ENCODE measurements around the gene CRYGN.

CRYGN gene, protein sequence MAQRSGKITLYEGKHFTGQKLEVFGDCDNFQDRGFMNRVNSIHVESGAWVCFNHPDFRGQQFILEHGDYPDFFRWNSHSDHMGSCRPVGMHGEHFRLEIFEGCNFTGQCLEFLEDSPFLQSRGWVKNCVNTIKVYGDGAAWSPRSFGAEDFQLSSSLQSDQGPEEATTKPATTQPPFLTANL

DNA sequence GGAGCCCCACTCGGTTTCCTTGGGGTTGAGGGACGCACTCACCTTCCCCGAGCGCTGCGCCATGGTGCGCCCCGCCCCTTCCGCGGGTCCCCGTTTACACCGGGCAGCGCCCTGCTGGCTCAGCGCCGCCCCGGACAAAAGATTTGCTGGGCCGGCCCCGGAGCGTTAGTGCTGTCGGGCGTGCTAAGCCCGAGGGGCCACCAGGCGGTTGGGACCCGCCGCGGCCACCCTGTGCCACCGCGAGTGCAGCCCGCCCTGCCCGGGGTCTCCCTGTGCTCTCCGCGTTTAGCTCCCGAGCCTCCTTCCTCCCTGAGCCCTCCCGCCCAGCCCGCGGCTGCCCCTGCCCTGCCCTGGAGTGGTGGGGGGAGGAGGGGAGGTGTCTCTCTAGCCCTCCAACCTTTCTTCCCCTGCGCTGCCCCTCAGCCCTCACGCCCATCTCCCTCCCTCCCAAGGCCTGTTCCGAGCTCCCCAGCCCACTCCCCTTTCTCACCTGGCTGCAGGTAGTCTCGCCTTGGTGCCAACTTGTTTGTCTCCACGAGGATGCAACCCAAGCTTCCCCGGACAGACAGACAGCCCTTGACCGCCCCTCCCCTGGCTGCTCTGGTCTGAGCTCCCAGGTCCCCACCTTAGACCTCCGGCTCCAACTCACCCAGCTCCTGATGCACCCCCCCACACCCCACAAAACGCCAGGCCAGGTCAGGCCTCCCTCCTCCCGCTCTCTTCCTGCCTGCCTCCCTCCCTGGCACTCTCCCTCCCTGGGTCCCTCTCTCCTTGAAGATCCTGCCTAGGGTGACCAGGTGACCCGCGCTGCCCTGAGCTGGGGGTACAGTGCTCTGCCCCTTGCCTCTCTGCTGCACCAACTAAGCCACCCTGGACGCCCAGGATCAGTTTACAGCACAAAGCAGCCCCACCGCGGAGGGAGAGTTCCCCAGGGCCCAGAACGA, at the start of gene CRYGN:
CRYGN (minus strand) TSS at position 287 of the 944 bp plus-strand sequence; CDS start at position 63, 224 bp downstream.
- DNase-seq, result no peak

DNA sequence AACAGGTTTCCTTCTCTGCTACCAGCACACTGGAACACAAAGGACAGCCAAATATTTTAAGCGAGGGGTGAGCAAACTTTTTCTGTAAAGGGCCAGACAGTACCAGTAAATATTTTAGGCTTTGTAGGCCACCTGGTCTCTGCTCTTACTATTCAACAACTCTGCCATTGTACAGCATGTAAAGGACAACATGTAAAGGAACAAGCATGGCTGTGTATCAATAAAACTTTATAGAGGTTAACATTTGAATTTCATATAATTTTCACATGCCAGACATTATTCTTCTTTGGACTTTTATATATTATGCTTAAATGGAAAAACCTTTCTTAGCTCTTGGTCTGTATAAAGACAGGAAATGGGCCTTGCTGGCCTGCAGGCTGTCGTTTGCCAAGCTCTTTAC, 49.6 kb upstream of the CRYGN start:
- DNase-seq, result no peak

DNA sequence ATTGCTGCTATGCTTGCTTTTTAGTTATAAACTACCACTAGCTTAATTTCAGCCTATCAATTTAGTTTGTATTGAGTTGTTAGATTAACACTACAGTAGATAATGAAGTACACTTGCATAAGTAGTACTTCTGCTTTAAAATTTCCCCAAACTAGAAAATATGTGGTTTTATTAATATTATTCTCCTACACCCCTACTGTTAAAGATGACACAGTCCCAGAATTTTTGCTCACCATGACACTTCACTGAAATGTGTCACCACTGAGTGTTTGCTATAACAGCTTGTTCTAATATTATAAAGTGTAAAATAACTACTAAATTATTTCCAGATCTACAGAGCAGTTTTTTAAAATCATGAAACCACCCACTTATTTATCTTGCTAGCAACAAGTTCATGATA, 48.2 kb upstream of the CRYGN start:
- DNase-seq, result peak; percentile 44 to 77 (median 72)

DNA sequence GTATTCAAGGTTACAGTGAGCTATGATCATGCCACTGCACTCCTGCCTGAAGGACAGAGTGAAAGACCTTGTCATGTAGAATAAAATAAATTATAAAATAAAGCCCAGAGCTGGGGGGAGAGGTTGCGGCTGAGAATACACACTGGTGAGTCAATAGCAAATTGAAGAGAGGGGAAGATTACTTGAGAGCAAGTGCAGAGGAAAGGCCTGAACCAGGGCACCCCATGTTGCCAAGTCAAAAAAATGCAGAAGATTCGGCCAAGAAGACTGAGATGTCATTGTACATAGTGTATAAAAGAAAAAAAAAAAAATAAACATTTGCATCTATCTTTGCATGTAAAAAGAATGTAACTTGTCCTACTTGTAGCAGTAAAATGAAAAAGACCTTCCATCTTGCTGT, 47.3 kb upstream of the CRYGN start:
- DNase-seq, result no peak

DNA sequence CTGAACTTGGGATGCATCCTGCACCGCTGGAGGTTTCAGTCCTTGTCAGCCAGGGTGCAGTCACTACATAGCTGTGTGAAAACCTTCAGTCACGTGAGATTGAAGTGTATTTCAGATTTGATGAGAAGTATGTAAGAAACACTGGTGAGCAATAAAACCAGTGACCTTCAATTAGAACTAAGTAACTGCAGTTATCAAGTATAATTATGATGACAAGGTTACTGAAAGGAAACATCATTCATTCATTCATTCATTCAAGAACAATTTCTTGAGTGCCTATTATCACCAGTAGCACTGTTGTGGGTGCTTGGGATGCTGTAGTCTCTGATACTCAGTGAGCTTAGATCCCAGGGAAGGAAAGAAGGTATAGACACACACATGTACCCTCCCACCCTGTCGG, 46.1 kb upstream of the CRYGN start:
- DNase-seq, result no peak

DNA sequence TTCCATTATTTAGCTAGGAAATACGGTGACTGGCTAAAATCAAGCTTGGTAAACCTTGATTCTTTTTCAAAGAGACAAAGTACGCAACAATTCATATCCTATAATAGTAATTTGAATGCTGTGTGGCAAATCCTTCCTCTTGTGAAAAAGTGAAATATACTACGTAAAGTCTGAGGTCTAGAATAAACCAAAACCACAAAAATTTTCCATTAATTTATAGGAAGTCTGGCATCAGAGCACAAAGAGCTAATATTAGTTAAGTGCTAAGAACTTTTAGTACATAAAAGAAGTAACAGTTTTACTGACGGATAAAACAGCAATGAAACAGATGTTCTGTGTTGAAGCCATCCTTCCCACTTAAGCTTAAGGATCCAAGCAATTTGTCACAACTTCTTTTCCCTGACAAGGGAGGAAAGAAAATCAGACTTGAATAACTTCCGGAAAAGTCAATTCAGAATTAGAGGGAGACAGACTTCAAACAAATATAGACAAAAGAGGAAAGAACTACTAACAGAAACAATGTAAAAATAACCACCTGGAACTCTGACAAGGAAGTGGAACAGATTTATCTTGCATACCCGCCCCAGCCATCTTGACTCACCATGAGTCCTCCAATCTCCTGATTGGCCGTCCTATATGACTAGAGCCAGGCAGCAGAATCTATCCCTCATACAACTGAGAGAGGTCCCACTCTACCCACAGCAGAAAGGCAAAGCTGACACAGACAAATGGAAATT, 45.2 kb upstream of the CRYGN start:
- DNase-seq, result peak; percentile 77 to 84 (median 82)

DNA sequence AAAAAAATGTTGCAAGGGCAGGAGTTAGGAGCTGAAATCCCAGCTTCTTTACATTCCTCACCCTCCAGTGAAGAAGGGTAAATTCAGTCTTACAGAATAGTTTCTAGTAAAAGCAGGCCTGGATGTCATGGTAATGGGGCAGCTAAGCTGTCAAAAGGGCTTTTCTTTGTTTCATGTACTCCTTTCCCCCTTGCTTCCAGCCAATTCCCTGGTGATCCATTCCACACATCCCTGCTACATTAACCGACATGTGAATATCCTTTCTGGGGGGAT, 43.7 kb upstream of the CRYGN start:
- no peak for DNase-seq

DNA sequence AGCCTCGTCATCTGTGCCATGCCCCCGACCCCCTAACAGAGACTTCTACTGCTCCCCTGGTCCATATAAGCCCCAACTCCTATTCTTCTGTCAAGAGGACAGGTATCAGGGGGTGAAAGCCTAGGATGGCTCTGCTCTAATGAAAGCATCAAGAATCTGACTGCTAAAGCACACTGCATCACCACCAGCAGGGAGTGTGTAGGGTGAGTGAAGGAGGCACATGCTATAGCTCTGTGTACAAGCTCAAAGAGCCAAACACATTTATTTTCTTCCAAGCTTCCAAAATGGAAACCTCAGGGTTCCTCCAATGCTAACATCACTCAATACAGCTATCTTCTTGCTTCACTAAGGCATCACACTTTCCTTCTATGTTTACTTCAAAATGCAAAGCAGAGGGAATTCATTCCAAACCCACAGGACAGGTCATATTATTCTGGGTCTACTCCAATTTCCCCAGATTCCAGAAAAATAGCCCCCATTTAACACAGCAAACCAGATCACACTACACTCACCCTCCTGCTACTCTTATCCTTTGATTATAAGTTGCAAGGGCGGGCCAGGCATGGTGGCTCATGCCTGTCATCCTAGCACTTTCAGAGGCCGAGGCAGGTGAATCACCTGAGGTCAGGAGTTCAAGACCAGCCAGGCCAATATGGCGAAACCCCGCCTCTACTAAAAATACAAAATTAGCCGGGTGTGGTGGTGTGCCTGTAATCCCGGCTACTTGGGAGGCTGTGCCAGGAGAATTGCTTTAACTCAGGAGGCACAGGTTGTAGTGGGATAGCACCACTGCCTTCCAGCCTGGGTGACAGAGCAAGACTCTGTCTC, 43.2 kb upstream of the CRYGN start:
- no peak for DNase-seq

DNA sequence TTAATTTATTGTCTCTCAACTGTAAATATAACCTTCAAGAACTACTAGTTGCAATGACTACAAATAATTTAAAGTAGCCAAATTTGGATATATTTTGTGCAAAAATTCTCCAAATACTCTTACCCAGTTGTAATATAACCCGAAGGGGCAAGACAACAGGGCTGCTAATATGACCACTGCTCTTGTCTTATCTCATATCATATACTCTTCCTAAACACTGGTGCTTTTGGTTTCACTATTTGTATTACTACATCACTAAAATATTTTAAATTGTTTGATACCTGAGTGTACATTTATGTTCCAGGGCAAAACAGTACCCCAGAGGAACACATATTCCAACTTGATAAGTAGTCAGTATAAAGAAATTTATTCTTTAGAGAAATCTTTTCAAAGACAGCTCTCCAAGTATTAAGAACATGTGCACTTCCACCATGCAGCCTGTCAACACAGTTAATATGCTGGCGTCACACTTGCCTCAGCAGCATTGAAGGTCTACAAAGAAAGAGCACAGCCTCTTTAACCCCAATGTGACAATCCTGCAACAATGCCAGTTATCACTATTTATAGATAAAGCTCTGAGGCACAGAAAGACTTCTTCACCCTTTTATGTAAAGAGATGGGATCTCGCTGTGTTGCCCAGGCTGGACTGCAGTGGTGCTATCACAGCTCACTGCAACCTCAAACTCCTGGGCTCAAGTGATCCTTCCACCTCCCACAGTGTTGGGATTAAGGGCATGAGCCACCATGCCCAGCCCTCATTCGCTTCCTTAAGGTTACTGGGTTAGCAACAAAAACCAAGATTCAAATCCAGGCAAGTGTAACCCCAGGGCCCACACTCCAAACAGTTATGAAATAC, 41.9 kb upstream of the CRYGN start:
- DNase-seq, result no peak

DNA sequence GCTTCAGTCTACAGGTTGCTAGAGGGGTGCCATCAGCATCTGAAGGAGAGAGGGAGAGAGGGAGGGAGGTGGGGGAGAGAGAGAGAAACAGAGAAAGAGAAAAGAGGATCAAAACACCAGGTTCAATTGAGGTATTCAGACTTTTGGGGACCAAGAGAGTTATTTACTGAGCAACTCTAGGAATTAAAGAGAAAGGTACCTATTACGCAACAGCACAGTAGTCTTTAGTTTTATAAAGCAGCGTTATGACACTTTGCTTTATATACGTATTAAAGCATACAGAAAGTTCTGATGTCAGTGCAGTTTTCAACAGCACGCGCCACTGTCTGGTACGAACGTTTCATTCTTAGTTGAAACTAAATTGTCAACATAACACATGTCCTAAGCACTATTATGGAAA, 37.9 kb upstream of the CRYGN start:
- DNase-seq, result no peak

DNA sequence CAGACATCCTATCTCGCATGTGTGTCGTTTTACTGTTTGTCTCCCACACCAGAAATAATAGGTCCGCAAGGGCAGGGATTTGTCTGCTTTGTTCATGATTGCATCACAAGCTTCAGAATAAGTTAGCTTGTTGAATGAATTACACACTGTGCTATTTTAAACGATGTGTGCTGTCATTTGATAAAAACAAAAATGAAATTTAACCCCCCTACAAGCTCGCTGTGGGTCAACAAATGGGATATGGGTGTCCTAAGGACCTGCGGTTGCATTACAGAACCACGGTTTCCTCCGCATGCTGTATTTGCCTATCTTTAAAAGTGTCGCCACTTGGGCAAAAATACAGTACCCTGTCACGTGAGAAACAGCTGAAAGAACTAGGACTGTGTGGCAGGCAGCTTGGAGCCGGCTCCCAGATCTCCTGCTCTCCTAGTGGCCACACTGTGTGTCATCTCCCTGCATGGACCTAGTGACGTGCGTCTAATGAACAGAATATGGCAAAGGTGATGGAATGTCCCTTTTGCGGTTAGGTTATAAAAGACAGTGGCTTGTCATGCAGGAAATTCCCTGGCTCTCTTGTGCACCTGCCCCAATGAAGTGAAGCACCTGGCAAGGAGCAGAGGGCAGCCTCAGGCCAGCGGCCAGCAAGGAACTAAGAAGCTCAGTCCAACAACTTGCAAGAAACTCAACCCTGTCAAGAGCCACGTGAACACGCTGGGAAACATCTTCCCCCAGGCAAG, 32.9 kb upstream of the CRYGN start:
- no peak for DNase-seq

DNA sequence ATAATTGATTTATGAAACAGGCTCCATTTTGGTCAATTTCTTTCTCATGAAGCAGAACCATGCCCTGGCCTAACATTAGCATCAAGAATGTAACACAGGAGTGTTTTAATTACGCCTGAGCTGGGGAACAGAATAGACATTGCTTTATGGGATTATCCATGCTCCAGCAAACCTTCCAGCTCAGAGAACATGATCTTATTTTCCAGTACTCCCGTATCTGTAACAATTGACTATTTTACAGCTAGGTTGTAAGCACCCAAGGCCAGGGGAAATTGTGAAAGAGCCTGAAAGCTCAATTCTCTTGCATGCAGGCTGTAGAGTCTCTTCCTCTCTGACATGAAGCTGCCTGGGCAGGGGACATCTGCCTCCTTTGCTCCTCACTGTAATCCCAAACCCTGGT, 30.8 kb upstream of the CRYGN start:
- no peak for DNase-seq

DNA sequence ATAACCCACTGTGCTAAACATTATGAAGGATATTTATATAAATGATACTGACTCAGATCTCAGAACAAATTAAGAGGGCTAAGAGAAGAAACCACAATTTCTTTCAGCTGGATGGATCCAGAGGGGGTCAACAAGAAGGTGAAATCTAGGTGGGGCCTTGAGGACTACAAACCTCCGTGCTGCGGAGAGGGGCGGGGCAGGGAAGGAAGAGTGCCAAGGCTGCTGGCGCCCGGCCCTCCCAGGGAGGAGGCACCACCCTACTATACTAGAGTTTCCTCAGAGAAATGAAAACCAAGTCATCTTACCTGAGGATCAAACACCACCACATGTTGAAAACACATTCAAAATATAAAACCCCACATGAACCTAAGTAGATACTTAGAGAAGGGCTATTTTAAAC, 29.3 kb upstream of the CRYGN start:
- no peak for DNase-seq

DNA sequence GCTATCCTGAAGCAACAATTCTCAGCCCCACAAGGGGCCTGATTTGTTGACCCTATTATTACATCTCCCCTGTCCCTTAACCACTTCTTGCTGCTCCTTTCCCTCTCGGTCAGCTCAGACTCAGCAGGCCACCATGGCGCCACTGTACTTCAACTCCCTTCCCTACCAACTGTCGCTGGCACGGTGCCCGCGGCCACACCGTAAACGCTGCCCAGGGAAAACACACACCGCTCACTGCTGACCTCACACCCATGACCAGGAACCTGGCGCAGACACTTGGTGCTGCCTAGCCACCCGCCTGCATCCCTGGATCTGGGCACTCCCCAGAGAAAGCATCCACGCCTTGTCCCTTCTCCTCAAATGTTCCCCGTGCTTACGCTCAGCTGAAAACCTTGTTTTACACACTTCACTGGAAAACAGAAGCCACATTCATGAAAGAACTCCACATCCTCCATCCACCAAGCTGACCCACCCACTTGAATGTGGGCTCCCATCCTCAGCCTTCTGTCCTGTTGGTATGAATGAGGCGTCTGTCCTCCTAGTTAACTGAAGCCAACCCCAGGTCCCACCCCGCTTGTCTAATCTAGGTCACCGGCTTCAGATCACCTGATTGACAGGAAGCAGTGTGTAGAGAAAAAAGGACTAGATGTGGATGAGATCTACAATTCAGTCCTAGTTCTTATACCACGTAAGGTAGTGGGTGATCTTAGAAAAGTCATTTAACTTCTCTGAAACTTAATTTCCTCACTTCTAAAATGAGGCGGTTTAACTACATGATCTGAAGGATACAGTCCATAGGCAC, 28.5 kb upstream of the CRYGN start:
- DNase-seq, result no peak

DNA sequence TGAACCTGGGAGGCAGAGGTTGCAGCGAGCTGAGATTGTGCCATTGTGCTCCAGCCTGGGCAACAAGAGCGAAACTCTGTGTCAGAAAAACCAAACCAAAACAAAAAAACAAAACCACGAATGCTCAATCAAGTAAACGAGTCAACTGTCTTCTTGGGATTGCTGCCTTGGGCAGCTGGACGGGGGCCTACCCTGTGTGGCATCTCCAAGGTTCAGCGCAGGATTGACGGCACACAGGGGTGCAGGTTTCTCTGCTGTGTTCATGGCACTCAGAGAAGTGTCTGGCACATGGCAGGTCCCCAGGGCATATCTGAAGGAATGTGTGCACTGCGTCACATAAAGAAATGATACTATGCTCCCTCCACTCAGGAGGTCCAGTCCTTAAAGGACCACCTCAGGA, 25.2 kb upstream of the CRYGN start:
- DNase-seq, result no peak

DNA sequence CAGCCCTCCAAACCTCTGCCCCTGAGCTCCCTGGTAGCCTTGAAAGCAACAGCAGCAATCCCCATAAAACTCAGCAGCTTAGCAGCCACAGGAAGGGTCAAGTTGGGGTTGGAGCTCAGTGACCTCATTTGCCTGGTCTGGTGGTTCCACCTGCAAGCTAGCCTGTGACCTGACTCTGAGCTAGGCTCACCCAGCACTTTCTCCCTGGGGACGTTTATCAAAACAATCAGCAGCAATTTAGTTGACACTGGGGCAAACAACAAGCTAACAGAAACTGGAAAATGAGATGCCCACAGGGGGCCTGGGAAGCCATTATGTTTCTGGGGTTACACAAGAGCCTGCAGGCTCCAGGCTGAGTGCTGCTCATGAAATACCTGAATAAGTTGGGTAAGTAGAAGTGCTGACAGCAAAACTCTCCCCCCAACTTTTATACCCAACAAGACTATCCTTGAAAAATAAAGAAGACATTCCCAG, 22.4 kb upstream of the CRYGN start:
- no peak for DNase-seq

DNA sequence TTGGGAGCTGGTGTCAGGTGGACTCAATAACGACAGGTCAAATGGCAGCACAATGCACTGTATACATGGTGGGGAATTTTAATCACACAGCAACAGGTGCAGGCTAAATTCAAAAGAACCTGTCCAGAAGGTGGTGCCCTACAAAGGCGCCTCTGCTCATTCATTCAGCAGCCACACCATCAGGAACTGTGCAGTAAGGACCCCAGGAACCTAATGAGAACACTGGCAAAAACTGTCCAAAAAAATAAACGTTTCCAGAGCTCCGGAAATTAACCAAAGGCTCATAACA, 21.9 kb upstream of the CRYGN start:
- DNase-seq, result no peak

DNA sequence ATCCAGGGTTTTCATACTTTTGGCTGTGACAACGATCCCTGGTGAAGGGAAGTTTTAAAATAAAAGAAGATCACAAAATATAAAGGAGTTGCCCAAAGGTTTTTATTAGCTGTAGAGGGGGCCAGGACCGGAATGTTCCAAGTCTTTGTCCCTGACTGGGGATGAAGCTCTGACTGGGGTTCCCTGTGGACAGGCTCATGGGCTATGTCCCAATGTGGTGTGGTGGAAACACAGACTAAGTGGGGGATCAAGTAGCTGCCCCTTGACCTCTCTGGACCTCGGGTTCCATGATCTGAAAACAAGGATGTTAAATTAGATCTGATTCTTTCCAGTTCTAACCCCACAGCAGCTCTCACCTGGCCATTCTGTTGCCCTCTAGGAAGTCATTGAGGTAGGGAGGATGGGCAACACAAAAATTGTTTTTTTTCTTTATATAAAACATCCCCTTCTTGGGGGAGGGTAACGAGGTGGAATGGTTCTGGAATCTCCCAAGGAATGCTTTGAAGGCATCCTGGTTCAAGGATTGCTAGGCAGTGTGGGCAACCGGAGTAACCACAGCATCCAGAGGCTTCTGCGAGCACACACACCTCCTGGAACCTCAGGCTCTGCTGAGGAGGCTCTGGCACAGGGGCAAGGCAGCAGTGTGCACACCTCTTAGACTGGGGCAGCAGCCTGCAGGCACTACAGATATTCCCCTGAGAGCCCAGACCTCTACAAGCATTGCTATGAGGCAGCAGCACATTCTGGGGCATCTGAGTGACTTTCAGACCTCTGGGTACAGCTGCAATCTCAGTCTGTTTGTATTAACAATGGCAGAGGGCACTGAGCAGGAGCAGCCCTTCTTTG, 21.4 kb upstream of the CRYGN start:
- no peak for DNase-seq

DNA sequence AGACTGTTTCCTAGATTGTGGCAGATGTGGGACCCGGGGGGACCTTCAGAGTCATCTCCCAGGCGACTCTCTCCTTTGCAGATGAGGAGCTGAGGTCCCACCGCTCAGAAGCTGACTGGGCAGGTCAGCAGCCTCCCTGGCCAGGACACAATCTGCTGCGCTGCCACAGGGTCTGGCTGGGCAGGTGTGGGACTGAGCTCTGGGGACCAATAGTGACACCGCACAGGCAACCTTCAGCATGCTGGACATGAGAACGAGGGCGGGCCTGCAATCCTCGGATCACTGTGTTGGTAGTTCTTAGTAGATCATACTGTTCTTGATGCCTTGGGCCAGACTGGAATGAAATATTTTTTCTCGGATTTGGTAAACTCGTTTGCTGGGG, 20.5 kb upstream of the CRYGN start:
- no peak for DNase-seq
